Loucy (cell line): ENCODE data around the gene BTBD7.

ENCODE experiments used
- EZH2phosphoT487 ChIP-seq: fragments of 200-600 bp; IDR thresholded peaks from 2 replicates; pipeline ENCODE4 v1.6.1; 2018; ENCODE audit warnings: antibody characterized with exemption, mild to moderate bottlenecking, moderate library complexity, borderline replicate concordance
- TF ChIP-seq, protein P1 (sequence below): fragments of 200-600 bp; sonication (generic); conservative IDR thresholded peaks from 2 replicates; pipeline ENCODE4 v1.5.1; 2014; ENCODE audit warnings: mild to moderate bottlenecking, antibody characterized with exemption, low read length

GRCh38 chr14:93232159-93232558, 100.7 kb downstream of the BTBD7 start:
- TF ChIP-seq, protein P1, sequence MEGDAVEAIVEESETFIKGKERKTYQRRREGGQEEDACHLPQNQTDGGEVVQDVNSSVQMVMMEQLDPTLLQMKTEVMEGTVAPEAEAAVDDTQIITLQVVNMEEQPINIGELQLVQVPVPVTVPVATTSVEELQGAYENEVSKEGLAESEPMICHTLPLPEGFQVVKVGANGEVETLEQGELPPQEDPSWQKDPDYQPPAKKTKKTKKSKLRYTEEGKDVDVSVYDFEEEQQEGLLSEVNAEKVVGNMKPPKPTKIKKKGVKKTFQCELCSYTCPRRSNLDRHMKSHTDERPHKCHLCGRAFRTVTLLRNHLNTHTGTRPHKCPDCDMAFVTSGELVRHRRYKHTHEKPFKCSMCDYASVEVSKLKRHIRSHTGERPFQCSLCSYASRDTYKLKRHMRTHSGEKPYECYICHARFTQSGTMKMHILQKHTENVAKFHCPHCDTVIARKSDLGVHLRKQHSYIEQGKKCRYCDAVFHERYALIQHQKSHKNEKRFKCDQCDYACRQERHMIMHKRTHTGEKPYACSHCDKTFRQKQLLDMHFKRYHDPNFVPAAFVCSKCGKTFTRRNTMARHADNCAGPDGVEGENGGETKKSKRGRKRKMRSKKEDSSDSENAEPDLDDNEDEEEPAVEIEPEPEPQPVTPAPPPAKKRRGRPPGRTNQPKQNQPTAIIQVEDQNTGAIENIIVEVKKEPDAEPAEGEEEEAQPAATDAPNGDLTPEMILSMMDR = no peak
- no peak for TF ChIP-seq EZH2phosphoT487
